Measurements from ENCODE around the gene SLC6A12. TPM values are rescaled to one million over a fixed set of nuclear protein-coding genes. Genes with fewer than 3 reads are reported as not detected.

The SLC6A12 gene
- polyA plus RNA-seq, 1 experiment = 0.12 TPM

DNA sequence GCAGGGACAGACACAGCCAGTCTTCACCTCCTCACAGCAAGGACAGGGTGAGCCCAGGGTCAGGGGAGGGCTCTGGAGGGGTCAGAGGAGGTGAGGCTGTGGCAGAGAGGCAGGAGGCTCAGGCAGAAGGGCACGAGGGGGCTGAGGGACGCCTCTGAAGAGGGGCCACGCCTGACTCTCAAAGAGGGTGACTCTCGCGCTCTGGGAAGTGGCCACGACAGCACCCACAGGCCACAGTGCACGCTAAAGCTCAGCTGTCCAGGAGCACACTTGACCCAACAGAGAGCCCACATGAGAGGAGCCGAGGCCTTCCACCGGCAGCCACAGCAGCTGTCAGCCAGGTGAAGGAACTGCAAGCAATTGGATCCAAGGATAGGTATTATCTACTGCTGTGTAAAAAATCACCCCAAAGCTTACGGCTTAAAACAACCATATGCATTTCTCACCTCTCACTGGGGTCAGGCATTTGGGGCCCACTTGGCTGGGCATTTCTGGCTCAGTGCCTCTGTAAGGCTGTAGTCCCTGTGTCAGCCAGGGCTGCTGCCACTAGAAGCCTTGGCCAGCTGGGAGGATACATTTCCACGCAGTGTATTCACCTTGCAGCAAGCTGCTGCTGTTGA is 27.8 kb downstream of the SLC6A12 start:
- TF ChIP-seq, protein P1, sequence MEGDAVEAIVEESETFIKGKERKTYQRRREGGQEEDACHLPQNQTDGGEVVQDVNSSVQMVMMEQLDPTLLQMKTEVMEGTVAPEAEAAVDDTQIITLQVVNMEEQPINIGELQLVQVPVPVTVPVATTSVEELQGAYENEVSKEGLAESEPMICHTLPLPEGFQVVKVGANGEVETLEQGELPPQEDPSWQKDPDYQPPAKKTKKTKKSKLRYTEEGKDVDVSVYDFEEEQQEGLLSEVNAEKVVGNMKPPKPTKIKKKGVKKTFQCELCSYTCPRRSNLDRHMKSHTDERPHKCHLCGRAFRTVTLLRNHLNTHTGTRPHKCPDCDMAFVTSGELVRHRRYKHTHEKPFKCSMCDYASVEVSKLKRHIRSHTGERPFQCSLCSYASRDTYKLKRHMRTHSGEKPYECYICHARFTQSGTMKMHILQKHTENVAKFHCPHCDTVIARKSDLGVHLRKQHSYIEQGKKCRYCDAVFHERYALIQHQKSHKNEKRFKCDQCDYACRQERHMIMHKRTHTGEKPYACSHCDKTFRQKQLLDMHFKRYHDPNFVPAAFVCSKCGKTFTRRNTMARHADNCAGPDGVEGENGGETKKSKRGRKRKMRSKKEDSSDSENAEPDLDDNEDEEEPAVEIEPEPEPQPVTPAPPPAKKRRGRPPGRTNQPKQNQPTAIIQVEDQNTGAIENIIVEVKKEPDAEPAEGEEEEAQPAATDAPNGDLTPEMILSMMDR (IDR thresholded peaks at IDR 0.05; ENCODE audit: low read depth, low read length) = no peak
- peaks cover 2% of the 10 kb centered on the region for H3K27me3 ChIP-seq (ENCODE audit: control insufficient read depth, insufficient read depth, low read length)
- no peaks in the 10 kb centered on the region; the same call in 1 of the 2 replicates for H3K9me3 ChIP-seq (ENCODE audit: control insufficient read depth, insufficient read depth, low read length)
- no peak overlapping the region for H3K4me3 ChIP-seq (ENCODE audit: low read depth, low read length)
- no peak for DNase-seq (ENCODE audit: low read depth, low spot score)
- ChIA-PET POLR2A (no interaction called here), CTCF (no interaction called here)
- H3K27ac ChIP-seq (ENCODE audit: low read depth, low read length) = no peak overlapping the region

DNA sequence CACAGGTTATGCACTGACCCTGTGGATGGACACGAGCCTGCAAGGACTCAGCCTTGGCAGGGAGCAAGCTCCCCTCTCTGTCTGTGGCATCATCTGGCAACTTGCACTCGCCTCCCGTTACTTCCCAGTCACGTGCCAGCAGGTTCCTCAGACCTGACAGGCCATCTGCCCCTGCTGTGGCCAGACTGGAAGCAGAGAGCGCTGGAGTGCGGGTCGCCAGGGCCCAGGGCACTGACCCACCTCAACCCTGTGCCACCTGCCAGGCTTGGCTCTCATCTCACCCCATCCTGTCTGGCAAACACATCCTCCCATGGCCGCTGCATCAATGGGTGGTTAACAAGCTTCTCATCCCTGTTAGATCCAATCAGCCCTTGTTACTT is 28.4 kb downstream of the SLC6A12 start:
- TF ChIP-seq, protein P1 (IDR thresholded peaks at IDR 0.05; ENCODE audit: low read depth, low read length) = no peak
- no peak overlapping the region for H3K4me3 ChIP-seq (ENCODE audit: low read depth, low read length)
- no peak for DNase-seq (ENCODE audit: low read depth, low spot score)
- CTCF ChIA-PET = no interaction called here
- POLR2A ChIA-PET = no interaction called here
- H3K9me3 ChIP-seq (ENCODE audit: control insufficient read depth, insufficient read depth, low read length) = no peaks in the 10 kb centered on the region; the same call in 1 of the 2 replicates
- H3K27me3 ChIP-seq (ENCODE audit: control insufficient read depth, insufficient read depth, low read length) = peaks cover 2% of the 10 kb centered on the region
- no peak overlapping the region for H3K27ac ChIP-seq (ENCODE audit: low read depth, low read length)

DNA sequence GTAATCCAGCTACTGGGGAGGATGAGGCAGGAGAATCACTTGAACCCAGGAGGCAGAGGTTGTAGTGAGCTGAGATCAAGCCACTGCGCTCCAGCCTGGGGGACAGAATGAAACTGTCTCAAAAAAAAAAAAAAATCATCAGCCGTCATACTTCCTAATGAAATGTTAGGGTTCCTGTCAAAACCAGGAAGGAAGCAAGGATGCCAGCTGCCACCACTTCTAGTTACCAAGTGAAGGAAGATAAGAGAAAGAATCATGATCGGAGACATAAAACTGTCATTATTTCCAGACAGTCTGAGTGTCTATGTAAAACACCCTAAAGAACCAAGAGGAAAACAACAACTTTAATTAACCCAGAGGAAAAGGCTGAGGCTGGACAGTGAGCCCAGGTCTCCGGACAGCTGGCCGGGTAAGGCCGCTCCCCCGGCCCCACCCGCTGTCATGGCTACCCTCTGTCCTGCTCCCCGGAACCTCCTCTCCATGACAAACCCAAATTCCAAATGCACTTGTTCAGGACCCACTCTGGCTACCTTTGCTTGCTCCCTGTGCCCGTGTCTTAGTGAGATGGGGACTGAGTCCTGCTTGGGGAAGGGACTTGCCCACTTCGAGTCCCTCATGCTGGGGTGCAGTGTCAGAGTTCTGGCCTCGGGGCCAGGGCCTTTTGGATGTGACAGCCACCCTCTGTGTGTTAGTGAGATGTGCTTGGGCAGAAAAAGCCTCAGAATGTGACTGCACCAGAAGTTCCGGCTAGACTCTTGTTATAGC is 29.0 kb downstream of the SLC6A12 start:
- H3K27me3 ChIP-seq (ENCODE audit: control insufficient read depth, insufficient read depth, low read length) = peaks cover under 1% of the 10 kb centered on the region
- H3K4me3 ChIP-seq (ENCODE audit: low read depth, low read length) = no peak overlapping the region
- ChIA-PET CTCF (no interaction called here), POLR2A (no interaction called here)
- TF ChIP-seq, protein P1 (IDR thresholded peaks at IDR 0.05; ENCODE audit: low read depth, low read length) = no peak
- H3K27ac ChIP-seq (ENCODE audit: low read depth, low read length) = no peak overlapping the region
- H3K9me3 ChIP-seq (ENCODE audit: control insufficient read depth, insufficient read depth, low read length) = no peaks in the 10 kb centered on the region; the same call in 1 of the 2 replicates
- DNase-seq (ENCODE audit: low read depth, low spot score) = no peak

DNA sequence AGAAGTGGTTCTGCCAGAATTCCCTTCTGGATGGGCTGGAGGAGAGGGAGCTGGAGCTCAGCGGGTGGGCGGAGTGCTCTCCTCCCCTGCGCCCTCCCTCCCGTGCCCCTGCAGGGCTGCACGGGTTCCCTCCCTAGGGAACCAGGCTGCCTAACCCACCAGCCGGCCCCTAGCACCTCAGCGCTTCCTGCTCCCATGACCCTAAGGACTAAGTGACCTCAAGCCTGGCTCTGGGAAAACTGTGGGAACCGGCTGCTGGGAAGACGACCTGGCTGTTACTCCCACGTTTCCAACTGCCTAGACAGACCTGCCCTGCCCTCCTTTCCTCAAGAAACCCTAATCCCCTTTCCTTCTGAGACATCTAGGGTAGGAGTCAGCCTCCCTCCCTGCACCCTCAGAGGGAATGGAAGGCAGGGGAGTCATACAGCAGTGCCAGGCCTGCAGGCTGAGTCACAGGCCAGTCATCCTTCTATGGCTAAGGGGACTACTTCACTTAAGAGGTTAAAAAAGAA is 31.5 kb downstream of the SLC6A12 start:
- POLR2A ChIA-PET = no interaction called here
- CTCF ChIA-PET = no interaction called here

More for the DNA sequence above, 31.5 kb downstream of the SLC6A12 start:
- Histone ChIP-seq H3K27me3 (ENCODE audit: control insufficient read depth, insufficient read depth, low read length) (no peaks in the 10 kb centered on the region), H3K4me3 (ENCODE audit: low read depth, low read length) (no peak overlapping the region), H3K27ac (ENCODE audit: low read depth, low read length) (peak overlapping the region; percentile 68), H3K9me3 (ENCODE audit: control insufficient read depth, insufficient read depth, low read length) (no peaks in the 10 kb centered on the region; the same call in 1 of the 2 replicates)
- TF ChIP-seq, protein P1 (IDR thresholded peaks at IDR 0.05; ENCODE audit: low read depth, low read length) = no peak
- DNase-seq (ENCODE audit: low read depth, low spot score) = peak; percentile 42

Data from AG04450 (cell line).